Memory B cell (primary cell): ENCODE measurements around the gene OGFOD3.
A peak's percentile ranks its signal among the peaks of the same experiment; 100 is the strongest.
"Not testable (repeated sequence)": the region's sequence is repeated elsewhere in the genome, so short reads cannot be mapped to it uniquely, and the experiment has no call there.

Experiments
- ATAC-seq: fragments of 150-1000 bp; cut with Tn5 transposase; 2 replicates; pipeline ENCODE4 v1.10.0; 2021; ENCODE audit warnings: low read depth, mild to moderate bottlenecking, moderate library complexity
- DNase-seq, 2 donors: peaks; one replicate each; pipeline ENCODE4 v3.0.0; 2022; ENCODE audit warnings: low spot score in 2 of 2
- H3K27ac Mint-ChIP-seq: one replicate; pipeline ENCODE4 v1.8.0; 2022; ENCODE audit warnings: mild to moderate bottlenecking, moderate library complexity, mixed read lengths
- H3K27me3 Mint-ChIP-seq: one replicate; pipeline ENCODE4 v1.8.0; 2022; ENCODE audit warnings: mixed read lengths
- H3K36me3 Mint-ChIP-seq: one replicate; pipeline ENCODE4 v1.8.0; 2022; ENCODE audit warnings: mild to moderate bottlenecking, mixed read lengths
- H3K4me1 Mint-ChIP-seq: one replicate; pipeline ENCODE4 v1.8.0; 2022; ENCODE audit warnings: mixed read lengths
- H3K4me3 Mint-ChIP-seq: one replicate; pipeline ENCODE4 v1.8.0; 2022; ENCODE audit warnings: mild to moderate bottlenecking, moderate library complexity, mixed read lengths
- H3K9me3 Mint-ChIP-seq: one replicate; pipeline ENCODE4 v1.8.0; 2022; ENCODE audit warnings: mixed read lengths

The OGFOD3 gene

GRCh38 chr17:82351254-82351712 lies 67.1 kb downstream of the OGFOD3 start:
- Mint-ChIP-seq H3K36me3 (peaks cover 1% of the 10 kb centered on the region), H3K4me1 (peaks cover 5% of the 10 kb centered on the region), H3K4me3 (no peak overlapping the region), H3K9me3 (no peaks in the 10 kb centered on the region), H3K27ac (no peak overlapping the region), H3K27me3 (peaks cover 13% of the 10 kb centered on the region)
- peak; percentile 15 for ATAC-seq
- no peak for DNase-seq

GRCh38 chr17:82350182-82351030 lies 68.0 kb downstream of the OGFOD3 start:
- H3K27me3 Mint-ChIP-seq = peaks cover 14% of the 10 kb centered on the region
- H3K36me3 Mint-ChIP-seq = peaks cover 2% of the 10 kb centered on the region
- no peaks in the 10 kb centered on the region for H3K9me3 Mint-ChIP-seq
- no peak overlapping the region for H3K4me3 Mint-ChIP-seq
- DNase-seq (no peak), ATAC-seq (peak; percentile 39)
- no peak overlapping the region for H3K27ac Mint-ChIP-seq
- peaks cover 6% of the 10 kb centered on the region for H3K4me1 Mint-ChIP-seq

DNA sequence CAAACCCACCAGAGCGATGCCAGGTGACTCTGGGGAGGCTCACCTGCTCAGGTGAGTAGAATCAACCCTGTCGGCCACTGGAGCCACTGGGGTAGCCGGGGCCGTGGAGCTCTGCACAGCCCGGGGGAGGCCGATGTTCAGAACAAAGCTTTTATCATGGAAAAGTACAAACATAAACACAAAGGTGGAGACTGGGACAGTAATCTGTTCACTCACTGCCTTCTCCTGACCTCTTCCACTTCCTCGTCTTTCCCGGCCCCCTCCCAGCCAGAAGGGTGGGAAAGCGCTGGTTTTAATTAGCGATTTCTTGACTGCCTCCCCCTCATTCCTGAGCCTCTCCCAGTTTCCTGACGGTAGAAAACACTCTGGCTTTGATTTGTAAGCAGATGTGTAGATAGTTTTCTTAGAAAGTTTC lies 69.1 kb downstream of the OGFOD3 start:
- Mint-ChIP-seq H3K4me1 (peaks cover 6% of the 10 kb centered on the region), H3K9me3 (no peaks in the 10 kb centered on the region), H3K27me3 (peaks cover 12% of the 10 kb centered on the region), H3K27ac (no peak overlapping the region), H3K36me3 (peaks cover 2% of the 10 kb centered on the region), H3K4me3 (no peak overlapping the region)
- no peak for DNase-seq
- ATAC-seq = no peak

GRCh38 chr17:82348866-82349265 lies 69.5 kb downstream of the OGFOD3 start:
- H3K4me3 Mint-ChIP-seq = no peak overlapping the region
- no peak overlapping the region for H3K27ac Mint-ChIP-seq
- H3K4me1 Mint-ChIP-seq = peaks cover 6% of the 10 kb centered on the region
- peaks cover 2% of the 10 kb centered on the region for H3K36me3 Mint-ChIP-seq
- no peaks in the 10 kb centered on the region for H3K9me3 Mint-ChIP-seq
- H3K27me3 Mint-ChIP-seq = peaks cover 12% of the 10 kb centered on the region
- DNase-seq = no peak
- no peak for ATAC-seq

DNA sequence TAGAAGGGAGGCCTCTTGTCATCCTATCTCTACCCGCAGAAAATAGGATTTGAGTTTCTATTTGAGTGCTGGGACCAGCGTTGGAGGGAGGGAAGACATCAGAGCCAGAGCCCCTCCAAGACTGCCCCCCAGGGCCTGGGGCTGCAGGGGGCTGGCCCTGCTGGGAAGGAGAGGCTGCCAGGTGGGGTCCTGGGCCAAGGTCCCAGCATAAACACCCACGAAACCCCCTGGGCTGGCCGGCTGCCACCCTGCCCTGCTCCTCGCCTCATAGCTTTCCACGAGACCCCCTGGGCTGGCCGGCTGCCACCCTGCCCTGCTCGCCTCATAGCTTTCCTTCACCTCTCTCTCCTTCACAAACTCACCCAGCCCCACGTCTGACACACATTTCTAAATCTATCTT lies 70.0 kb downstream of the OGFOD3 start:
- no peak for DNase-seq
- H3K36me3 Mint-ChIP-seq = peaks cover 2% of the 10 kb centered on the region
- peaks cover 14% of the 10 kb centered on the region for H3K27me3 Mint-ChIP-seq
- H3K4me1 Mint-ChIP-seq = peaks cover 6% of the 10 kb centered on the region
- no peak overlapping the region for H3K27ac Mint-ChIP-seq
- no peaks in the 10 kb centered on the region for H3K9me3 Mint-ChIP-seq
- no peak overlapping the region for H3K4me3 Mint-ChIP-seq
- no peak for ATAC-seq

DNA sequence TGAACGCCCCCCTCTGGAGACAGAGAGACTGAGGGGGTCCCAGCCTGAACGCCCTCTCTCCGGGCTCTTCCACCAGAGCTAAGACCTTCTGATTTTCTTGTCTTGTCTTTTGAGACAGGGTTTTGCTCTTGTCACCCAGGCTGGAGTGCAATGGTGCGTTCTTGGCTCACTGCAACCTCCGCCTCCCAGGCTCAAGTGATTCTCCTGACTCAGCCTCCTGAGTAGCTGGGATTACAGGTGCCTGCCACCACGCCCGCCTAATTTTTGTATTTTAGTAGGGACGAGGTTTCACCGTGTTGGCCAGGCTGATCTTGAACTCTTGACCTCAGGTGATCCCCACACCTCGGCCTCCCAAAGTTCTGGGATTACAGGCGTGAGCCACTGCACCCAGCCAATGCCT lies 70.4 kb downstream of the OGFOD3 start:
- H3K9me3 Mint-ChIP-seq, H3K27ac Mint-ChIP-seq, H3K4me1 Mint-ChIP-seq, H3K36me3 Mint-ChIP-seq, DNase-seq, H3K4me3 Mint-ChIP-seq, ATAC-seq: not testable (repeated sequence)
- H3K27me3 Mint-ChIP-seq = peaks cover 12% of the 10 kb centered on the region

DNA sequence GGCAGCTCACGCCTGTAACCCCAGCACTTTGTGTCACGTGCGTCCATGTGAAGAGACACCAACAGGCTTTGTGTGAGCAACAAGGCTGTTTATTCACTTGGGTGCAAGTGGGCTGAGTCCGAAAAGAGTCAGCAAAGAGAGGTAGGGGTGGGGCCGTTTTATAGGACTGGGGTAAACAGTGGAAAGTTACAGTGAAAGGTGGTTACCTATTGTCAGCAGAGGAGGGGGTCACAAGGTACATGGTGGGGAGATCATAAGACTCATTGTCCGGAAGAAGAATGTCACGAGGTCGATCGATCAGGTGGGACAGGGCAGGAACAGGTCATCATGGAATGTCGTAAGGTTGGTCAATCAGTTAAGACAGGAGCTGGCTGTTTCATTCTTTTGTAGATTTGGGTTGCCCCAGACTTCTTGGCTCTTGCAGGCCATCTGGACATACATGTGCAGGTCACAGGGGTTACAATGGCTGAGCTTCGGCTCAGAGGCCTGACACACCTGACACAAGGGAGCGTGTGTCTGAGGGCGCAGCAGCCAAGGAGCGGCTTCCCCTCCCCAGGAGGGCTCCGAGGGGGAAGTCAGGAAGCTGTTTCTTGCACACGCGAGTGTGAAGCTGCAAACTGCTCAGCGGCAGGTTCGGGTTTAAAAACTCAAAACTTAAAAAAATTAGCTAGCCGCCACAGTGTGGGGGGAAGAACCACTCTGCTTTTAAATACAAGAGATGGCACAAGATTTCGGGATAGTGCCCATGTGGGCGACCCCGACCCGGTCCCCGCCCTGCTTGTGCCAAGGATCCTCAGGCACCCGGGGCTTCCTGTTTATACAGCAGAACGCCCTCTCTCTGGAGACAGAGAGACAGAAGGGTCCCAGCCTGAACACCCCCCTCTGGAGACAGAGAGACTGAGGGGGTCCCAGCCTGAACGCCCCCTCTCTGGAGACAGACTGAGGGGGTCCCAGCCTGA lies 71.8 kb downstream of the OGFOD3 start:
- no peak overlapping the region for H3K27ac Mint-ChIP-seq
- ATAC-seq = no peak
- H3K4me3 Mint-ChIP-seq = no peak overlapping the region
- DNase-seq = no peak
- H3K9me3 Mint-ChIP-seq = no peaks in the 10 kb centered on the region
- H3K4me1 Mint-ChIP-seq = peaks cover 4% of the 10 kb centered on the region
- H3K27me3 Mint-ChIP-seq = peaks cover 12% of the 10 kb centered on the region
- H3K36me3 Mint-ChIP-seq = peaks cover 2% of the 10 kb centered on the region

GRCh38 chr17:82345151-82345976 lies 73.0 kb downstream of the OGFOD3 start:
- peaks cover 12% of the 10 kb centered on the region for H3K27me3 Mint-ChIP-seq
- no peak overlapping the region for H3K4me3 Mint-ChIP-seq
- no peaks in the 10 kb centered on the region for H3K9me3 Mint-ChIP-seq
- ATAC-seq = no peak
- no peak for DNase-seq
- H3K4me1 Mint-ChIP-seq = peaks cover 4% of the 10 kb centered on the region
- H3K36me3 Mint-ChIP-seq = peaks cover 2% of the 10 kb centered on the region
- H3K27ac Mint-ChIP-seq = no peak overlapping the region

GRCh38 chr17:82344175-82344907 lies 74.0 kb downstream of the OGFOD3 start:
- Mint-ChIP-seq H3K4me3 (no peak overlapping the region), H3K4me1 (peaks cover 4% of the 10 kb centered on the region), H3K27ac (no peak overlapping the region), H3K36me3 (peaks cover 2% of the 10 kb centered on the region), H3K9me3 (no peaks in the 10 kb centered on the region), H3K27me3 (peaks cover 8% of the 10 kb centered on the region)
- DNase-seq = no peak
- ATAC-seq = no peak

DNA sequence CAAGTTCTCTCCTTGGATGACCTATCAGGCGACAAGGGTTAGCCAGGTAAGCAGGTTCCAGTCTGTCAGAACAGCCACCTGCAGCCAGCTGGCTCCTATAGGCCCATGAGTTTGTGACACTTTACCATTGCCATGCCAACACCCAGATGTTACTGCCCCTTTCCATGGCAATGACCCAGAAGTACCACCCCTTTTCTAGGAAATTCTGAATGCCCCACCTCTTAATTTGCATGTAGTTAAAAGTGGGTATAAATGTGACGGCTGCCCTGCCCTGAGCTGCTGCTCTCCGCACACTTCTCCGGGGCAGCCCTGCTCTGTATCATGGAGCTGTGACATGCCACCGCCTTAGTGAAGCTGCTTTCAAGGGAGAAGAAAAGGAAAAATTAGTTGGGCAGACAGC lies 74.8 kb downstream of the OGFOD3 start:
- no peak overlapping the region for H3K27ac Mint-ChIP-seq
- H3K4me3 Mint-ChIP-seq = no peak overlapping the region
- peaks cover 4% of the 10 kb centered on the region for H3K4me1 Mint-ChIP-seq
- peaks cover 2% of the 10 kb centered on the region for H3K36me3 Mint-ChIP-seq
- H3K27me3 Mint-ChIP-seq = peaks cover 8% of the 10 kb centered on the region
- H3K9me3 Mint-ChIP-seq = no peaks in the 10 kb centered on the region
- DNase-seq (no peak), ATAC-seq (no peak)

DNA sequence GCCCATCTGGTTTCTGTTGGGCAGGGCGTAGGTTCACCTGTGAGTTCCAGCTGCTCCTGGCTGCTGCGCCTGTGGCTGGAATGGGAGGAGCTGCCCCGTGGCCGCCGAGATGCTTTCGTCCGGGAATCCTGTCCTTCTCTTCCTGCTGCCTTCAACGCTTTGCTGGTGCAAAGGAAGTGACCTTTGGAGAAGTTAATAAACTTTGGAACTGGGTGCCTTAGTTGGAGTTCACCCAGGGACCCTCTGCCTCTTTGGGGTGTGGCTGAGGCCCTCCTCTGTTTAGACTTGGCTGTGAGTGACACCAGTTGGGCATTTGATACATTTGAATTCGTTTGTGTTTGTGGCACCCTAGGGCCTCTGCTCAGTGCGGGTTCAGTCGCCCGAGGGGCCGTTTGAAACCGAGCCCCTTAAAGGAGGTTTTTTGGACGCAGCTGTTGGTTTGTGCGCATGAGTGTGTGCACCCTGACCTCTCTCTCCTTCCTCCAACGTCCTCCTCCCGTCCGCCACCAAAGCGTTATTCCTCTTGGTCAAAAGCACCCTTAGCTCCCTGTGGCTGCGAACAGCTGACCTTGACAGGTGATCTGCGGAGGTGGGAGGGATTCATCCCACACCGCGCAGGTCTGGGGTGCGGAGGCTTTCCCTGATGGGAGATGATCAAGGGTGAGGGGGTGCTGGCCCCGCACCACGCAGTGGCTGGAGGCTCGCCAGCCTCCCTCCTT lies 75.9 kb downstream of the OGFOD3 start:
- H3K27me3 Mint-ChIP-seq = peaks cover 8% of the 10 kb centered on the region

GRCh38 chr17:82339634-82340580 lies 78.5 kb downstream of the OGFOD3 start:
- Mint-ChIP-seq H3K4me3 (no peak overlapping the region), H3K9me3 (no peaks in the 10 kb centered on the region), H3K27ac (no peak overlapping the region), H3K36me3 (no peaks in the 10 kb centered on the region), H3K4me1 (peaks cover 10% of the 10 kb centered on the region), H3K27me3 (peaks cover 4% of the 10 kb centered on the region)
- ATAC-seq (no peak), DNase-seq (no peak)

More for the DNA sequence above, 75.9 kb downstream of the OGFOD3 start:
- Mint-ChIP-seq H3K27ac (no peak overlapping the region), H3K4me1 (peaks cover 4% of the 10 kb centered on the region), H3K36me3 (peaks cover 2% of the 10 kb centered on the region), H3K9me3 (no peaks in the 10 kb centered on the region), H3K4me3 (no peak overlapping the region)
- DNase-seq (no peak), ATAC-seq (no peak)
